Mammary epithelial cell (primary cell): ENCODE results near the gene TACR1.

Source experiments
- EZH2 ChIP-seq: IDR thresholded peaks from 2 replicates; pipeline ENCODE4 v1.6.1; 2012; ENCODE audit warnings: low read length, inconsistent platforms, borderline replicate concordance
- TF ChIP-seq, protein P1 (sequence below), 2 donors: IDR thresholded peaks in 1 of 2; conservative IDR thresholded peaks in 1 of 2; 2 replicates each; pipeline ENCODE4 v1.5.1; 2011 to 2012; ENCODE audit warnings: inconsistent platforms in 2 of 2, low read length in 2 of 2, mild to moderate bottlenecking in 2 of 2, control low read depth in 1 of 2, low read depth in 1 of 2; ENCODE audit not compliant: insufficient read depth in 1 of 2; ENCODE audit errors: extremely low read depth in 1 of 2

DNA sequence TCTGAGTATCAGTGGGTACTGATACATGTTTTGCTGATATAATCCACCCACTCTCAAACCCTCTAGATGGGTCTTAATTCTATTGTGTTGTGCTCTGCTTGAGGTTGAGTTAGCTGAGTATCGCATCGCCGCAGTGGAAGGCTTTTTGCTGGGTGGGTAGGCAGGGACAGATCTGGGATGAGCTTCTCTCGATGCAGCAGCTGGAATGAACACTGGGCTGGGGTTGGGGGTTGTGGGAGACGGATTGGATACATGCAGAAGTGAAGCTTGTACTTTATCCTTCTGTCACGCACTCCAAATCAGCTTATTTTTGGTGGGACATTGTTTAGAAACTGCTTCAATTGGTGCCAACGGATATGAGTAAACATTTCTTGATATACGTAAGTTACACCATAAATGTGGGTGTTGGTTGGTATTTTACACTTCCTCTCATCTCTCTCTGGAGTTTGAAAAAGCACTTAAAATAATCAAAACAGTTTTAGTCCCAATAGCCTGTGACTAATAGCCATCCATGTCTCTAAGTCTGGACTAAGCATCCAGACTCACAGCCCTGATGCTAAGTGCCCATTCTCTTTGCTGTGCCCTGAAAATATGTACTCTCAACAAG, 133.8 kb downstream of the TACR1 start:
- TF ChIP-seq, protein P1, sequence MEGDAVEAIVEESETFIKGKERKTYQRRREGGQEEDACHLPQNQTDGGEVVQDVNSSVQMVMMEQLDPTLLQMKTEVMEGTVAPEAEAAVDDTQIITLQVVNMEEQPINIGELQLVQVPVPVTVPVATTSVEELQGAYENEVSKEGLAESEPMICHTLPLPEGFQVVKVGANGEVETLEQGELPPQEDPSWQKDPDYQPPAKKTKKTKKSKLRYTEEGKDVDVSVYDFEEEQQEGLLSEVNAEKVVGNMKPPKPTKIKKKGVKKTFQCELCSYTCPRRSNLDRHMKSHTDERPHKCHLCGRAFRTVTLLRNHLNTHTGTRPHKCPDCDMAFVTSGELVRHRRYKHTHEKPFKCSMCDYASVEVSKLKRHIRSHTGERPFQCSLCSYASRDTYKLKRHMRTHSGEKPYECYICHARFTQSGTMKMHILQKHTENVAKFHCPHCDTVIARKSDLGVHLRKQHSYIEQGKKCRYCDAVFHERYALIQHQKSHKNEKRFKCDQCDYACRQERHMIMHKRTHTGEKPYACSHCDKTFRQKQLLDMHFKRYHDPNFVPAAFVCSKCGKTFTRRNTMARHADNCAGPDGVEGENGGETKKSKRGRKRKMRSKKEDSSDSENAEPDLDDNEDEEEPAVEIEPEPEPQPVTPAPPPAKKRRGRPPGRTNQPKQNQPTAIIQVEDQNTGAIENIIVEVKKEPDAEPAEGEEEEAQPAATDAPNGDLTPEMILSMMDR (conservative IDR thresholded peaks at IDR 0.05 in 1 of 2, IDR thresholded peaks at IDR 0.05 in 1 of 2; ENCODE audit: extremely low read depth in 1 of 2, insufficient read depth in 1 of 2, low read depth in 1 of 2, low read length in 2 of 2): no peak
- no peak for TF ChIP-seq EZH2
